Lower lobe of right lung (tissue), 2 donors: ENCODE measurements around the gene MALAT1. TPM values are rescaled to one million over a fixed set of nuclear protein-coding genes. Genes with fewer than 3 reads are reported as not detected.
A peak's percentile ranks its signal among the peaks of the same experiment; 100 is the strongest.

Experiments used
- ATAC-seq, 2 donors: fragments of 200-7000 bp; cut with Tn5 transposase; one replicate each; pipeline ENCODE4 v1.9.1; 2020 to 2022; ENCODE audit warnings: mild to moderate bottlenecking in 2 of 2, moderate library complexity in 2 of 2
- DNase-seq: peaks from one replicate; pipeline ENCODE4 v3.0.0-alpha.2; 2020
- H3K27ac ChIP-seq: fragments of 200-600 bp; one replicate; pipeline ENCODE4 v1.8.0; 2022
- H3K27me3 ChIP-seq: fragments of 200-600 bp; one replicate; pipeline ENCODE4 v1.8.0; 2022; ENCODE audit warnings: low read depth
- H3K36me3 ChIP-seq: fragments of 200-600 bp; one replicate; pipeline ENCODE4 v1.8.0; 2022; ENCODE audit warnings: mild to moderate bottlenecking
- H3K4me1 ChIP-seq: fragments of 200-600 bp; one replicate; pipeline ENCODE4 v1.8.0; 2022
- H3K4me3 ChIP-seq: fragments of 200-600 bp; one replicate; pipeline ENCODE4 v1.8.0; 2022; ENCODE audit warnings: mild to moderate bottlenecking
- H3K9me3 ChIP-seq: fragments of 200-600 bp; one replicate; pipeline ENCODE4 v1.8.0; 2022
- intact Hi-C: fragments of 100-400 bp; cut with DNase I; formaldehyde crosslinking; loops from one replicate; pipeline ENCODE4 v1.11.0; 2022
- total RNA-seq: library from RNA; stranded (reverse); fragmentation: NEBNext Ultra II Directional; extraction: Animal tissue kit (Norgen Biotek cat#: 25700); gene quantifications from one replicate; pipeline ENCODE4 v1.2.1, GENCODE V29; 2021
- TF ChIP-seq, protein P1 (sequence below): fragments of 200-600 bp; IDR thresholded peaks from one replicate; pipeline ENCODE4 v1.8.0; 2022; ENCODE audit warnings: antibody characterized with exemption, mild to moderate bottlenecking
- donor health status: DM: no; HTN: yes; CAD: no; lungs with severe emphysema.

MALAT1 gene
- total RNA-seq, 1 donor from 2014 or later: 11,612 TPM

GRCh38 chr11:65542738-65543390, 44.0 kb downstream of the MALAT1 start:
- Histone ChIP-seq H3K4me1 (peaks cover 44% of the 10 kb centered on the region), H3K9me3 (no peaks in the 10 kb centered on the region), H3K4me3 (no peak overlapping the region), H3K27ac (no peak overlapping the region), H3K27me3 (no peaks in the 10 kb centered on the region), H3K36me3 (peaks cover 24% of the 10 kb centered on the region)
- no peak for DNase-seq
- intact Hi-C loops: no loop called here
- TF ChIP-seq, protein P1, sequence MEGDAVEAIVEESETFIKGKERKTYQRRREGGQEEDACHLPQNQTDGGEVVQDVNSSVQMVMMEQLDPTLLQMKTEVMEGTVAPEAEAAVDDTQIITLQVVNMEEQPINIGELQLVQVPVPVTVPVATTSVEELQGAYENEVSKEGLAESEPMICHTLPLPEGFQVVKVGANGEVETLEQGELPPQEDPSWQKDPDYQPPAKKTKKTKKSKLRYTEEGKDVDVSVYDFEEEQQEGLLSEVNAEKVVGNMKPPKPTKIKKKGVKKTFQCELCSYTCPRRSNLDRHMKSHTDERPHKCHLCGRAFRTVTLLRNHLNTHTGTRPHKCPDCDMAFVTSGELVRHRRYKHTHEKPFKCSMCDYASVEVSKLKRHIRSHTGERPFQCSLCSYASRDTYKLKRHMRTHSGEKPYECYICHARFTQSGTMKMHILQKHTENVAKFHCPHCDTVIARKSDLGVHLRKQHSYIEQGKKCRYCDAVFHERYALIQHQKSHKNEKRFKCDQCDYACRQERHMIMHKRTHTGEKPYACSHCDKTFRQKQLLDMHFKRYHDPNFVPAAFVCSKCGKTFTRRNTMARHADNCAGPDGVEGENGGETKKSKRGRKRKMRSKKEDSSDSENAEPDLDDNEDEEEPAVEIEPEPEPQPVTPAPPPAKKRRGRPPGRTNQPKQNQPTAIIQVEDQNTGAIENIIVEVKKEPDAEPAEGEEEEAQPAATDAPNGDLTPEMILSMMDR: no peak
- ATAC-seq: no peak

GRCh38 chr11:65545853-65546216, 47.0 kb downstream of the MALAT1 start:
- Histone ChIP-seq H3K36me3 (peaks cover 28% of the 10 kb centered on the region), H3K27me3 (no peaks in the 10 kb centered on the region), H3K4me3 (peak overlapping the region; percentile 57), H3K4me1 (peaks cover 33% of the 10 kb centered on the region), H3K9me3 (no peaks in the 10 kb centered on the region), H3K27ac (peak overlapping the region; percentile 73)
- DNase-seq: no peak
- intact Hi-C loops: no loop called here
- TF ChIP-seq, protein P1: no peak
- ATAC-seq: no peak

DNA sequence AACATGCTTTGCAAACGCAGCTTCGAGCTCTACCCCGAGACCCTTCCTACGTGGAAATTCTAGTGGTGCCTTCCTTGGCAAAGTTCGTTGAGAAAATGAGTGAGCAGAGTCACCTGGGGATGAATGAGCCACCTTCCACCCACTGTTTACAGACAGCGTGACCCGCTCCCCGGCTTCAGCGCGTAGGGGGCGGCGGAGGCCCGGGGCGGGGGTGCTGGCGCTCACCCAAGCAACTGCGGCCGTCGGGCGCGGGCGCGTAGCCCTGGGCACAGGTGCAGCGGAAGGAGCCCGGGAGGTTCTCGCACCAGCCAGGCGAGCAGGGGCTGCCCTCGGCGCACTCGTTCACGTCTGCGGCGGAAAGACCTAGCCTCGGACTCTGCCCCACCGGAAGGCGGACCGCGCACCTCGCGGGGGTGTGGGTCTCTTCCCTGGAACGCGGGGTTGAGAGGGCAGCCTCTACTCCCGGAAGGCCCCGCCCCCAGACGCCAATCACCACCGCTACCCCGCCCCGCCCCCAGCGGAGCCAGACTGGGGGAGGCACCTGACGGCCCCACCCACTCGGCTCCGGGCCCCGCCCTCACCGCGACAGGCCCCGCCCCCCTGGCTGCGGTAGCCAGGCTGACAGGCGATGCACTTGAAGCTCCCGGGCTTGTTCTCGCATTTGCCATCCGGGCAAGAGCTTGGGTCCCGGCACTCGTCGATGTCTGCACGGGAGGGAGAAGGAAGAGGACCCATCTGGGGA, 47.5 kb downstream of the MALAT1 start:
- ATAC-seq: peak; percentile 93 to 96
- intact Hi-C loops: no loop called here

DNA sequence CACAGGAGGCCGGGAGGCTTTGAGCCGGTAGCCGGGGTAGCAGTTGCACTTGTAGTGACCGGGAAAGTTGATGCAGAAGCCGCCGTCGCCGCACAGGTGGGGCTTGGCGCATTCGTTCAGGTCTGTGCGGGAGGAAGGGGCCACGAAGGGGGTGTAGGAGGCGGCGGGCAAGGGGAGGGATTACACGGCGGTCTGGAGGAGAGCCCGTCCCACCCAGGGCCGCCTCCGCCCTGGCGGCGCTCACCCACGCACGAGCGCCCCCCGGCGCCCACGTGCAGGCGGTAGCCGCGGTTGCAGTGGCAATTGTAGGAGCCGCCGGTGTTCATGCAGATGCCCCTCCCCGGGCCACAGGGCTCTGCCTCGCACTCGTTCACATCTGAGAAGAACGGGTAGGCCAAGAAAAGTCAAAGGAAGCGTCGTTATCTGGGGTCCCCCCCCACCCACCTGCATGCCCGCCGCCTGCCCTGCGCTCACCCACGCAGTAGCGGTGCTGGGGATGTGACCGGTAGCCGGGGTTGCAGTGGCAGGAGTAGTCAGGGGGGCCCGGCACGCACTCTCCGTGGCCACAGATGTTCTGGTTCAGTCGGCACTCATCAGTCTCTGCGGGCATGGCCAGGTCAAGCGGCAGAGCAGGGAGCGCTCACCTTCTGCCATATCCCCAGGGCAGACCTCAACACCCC, 48.7 kb downstream of the MALAT1 start:
- H3K4me1 ChIP-seq: peaks cover 25% of the 10 kb centered on the region
- intact Hi-C loops: no loop called here
- no peaks in the 10 kb centered on the region for H3K27me3 ChIP-seq
- ATAC-seq (no peak), DNase-seq (no peak)
- H3K4me3 ChIP-seq: no peak overlapping the region
- no peak overlapping the region for H3K27ac ChIP-seq
- H3K36me3 ChIP-seq: peaks cover 29% of the 10 kb centered on the region
- H3K9me3 ChIP-seq: no peaks in the 10 kb centered on the region
- TF ChIP-seq, protein P1: no peak

More for the DNA sequence above, 47.5 kb downstream of the MALAT1 start:
- H3K27ac ChIP-seq: peak overlapping the region; percentile 73
- H3K36me3 ChIP-seq: peaks cover 28% of the 10 kb centered on the region
- H3K27me3 ChIP-seq: no peaks in the 10 kb centered on the region
- peaks cover 27% of the 10 kb centered on the region for H3K4me1 ChIP-seq
- no peaks in the 10 kb centered on the region for H3K9me3 ChIP-seq
- TF ChIP-seq, protein P1: no peak
- peak overlapping the region; percentile 57 for H3K4me3 ChIP-seq
- DNase-seq: peak; percentile 96

GRCh38 chr11:65548395-65548794, 49.5 kb downstream of the MALAT1 start:
- Histone ChIP-seq H3K36me3 (peaks cover 32% of the 10 kb centered on the region), H3K27ac (no peak overlapping the region), H3K27me3 (no peaks in the 10 kb centered on the region), H3K4me1 (peaks cover 29% of the 10 kb centered on the region), H3K9me3 (no peaks in the 10 kb centered on the region), H3K4me3 (no peak overlapping the region)
- ATAC-seq: no peak
- no peak for DNase-seq
- intact Hi-C loops: no loop called here
- TF ChIP-seq, protein P1: no peak
